Measurements from ENCODE around the gene KIAA0753. TPM values are rescaled to one million over a fixed set of nuclear protein-coding genes. Genes with fewer than 3 reads are reported as not detected.

Gene KIAA0753
- polyA plus RNA-seq, 1 of the 3 experiments (the other 2 are of a cell fraction), result 7.2 TPM

GRCh38 chr17:6551869-6552531, 88.5 kb downstream of the KIAA0753 start:
- no peaks in the 10 kb centered on the region for H3K9me3 ChIP-seq
- CTCF ChIA-PET, result interaction anchor here (0.6 to 1.6 kb wide), 2 partner anchors 16 to 79 kb away, joined by 3 to 4 read pairs; no protein-coding TSS in a partner anchor
- H3K27me3 ChIP-seq (ENCODE audit: insufficient read depth), result no peaks in the 10 kb centered on the region
- no peak for DNase-seq
- no peaks in the 10 kb centered on the region for H3F3A ChIP-seq (replicated peaks; ENCODE audit: insufficient read depth)
- no peak overlapping the region for H3K9ac ChIP-seq
- no peak overlapping the region for H3K4me3 ChIP-seq (ENCODE audit: low read depth in 2 of 2, low read length in 1 of 2)
- H3K4me1 ChIP-seq (ENCODE audit: control insufficient read depth in 1 of 2, insufficient read depth in 2 of 2, low read depth in 1 of 2, low read length in 1 of 2), result peaks cover 0 to 9% of the 10 kb centered on the region in 2 experiments; a peak in 1 of 4 replicates
- no peaks in the 10 kb centered on the region for H3K36me3 ChIP-seq (replicated peaks in 1 of 2; ENCODE audit: control insufficient read depth in 1 of 2, insufficient read depth in 2 of 2, low read length in 1 of 2)
- no peak for TF ChIP-seq USF2 (IDR thresholded peaks at IDR 0.05; ENCODE audit: borderline replicate concordance, low read depth, low read length)
- TF ChIP-seq RCOR1 (IDR thresholded peaks at IDR 0.05; ENCODE audit: low read length), result no peak
- TF ChIP-seq NFIC (IDR thresholded peaks at IDR 0.05; ENCODE audit: borderline replicate concordance), result no peak
- no peak for TF ChIP-seq NRF1 (IDR thresholded peaks at IDR 0.05; ENCODE audit: low read depth, low read length)
- TF ChIP-seq RFX5 (IDR thresholded peaks at IDR 0.05; ENCODE audit: low read length), result no peak
- no peak for TF ChIP-seq PBX3 (IDR thresholded peaks at IDR 0.05)
- no peak for TF ChIP-seq POLR2AphosphoS5 (IDR thresholded peaks at IDR 0.05; ENCODE audit: low read depth, low read length)
- TF ChIP-seq MEF2A (IDR thresholded peaks at IDR 0.05; ENCODE audit: borderline replicate concordance, low read depth), result no peak
- no peak for TF ChIP-seq RXRA (IDR thresholded peaks at IDR 0.05; ENCODE audit: borderline replicate concordance, low read depth)
- TF ChIP-seq REST (IDR thresholded peaks at IDR 0.05; ENCODE audit: low read depth, low read length), result no peak
- no peak for TF ChIP-seq SMC3 (IDR thresholded peaks at IDR 0.05; ENCODE audit: low read depth, low read length)
- TF ChIP-seq RAD21 (IDR thresholded peaks at IDR 0.05; ENCODE audit: low read length), result no peak
- no peak for TF ChIP-seq CHD2 (IDR thresholded peaks at IDR 0.05; ENCODE audit: low read length, partially characterized antibody)
- no peak for TF ChIP-seq TAF1 (IDR thresholded peaks at IDR 0.05; ENCODE audit: borderline replicate concordance, low read depth, low read length)
- TF ChIP-seq MXI1 (IDR thresholded peaks at IDR 0.05; ENCODE audit: low read depth, low read length), result no peak
- TF ChIP-seq GABPA (IDR thresholded peaks at IDR 0.05; ENCODE audit: low read depth), result no peak
- H3K79me2 ChIP-seq (ENCODE audit: insufficient read depth), result no peaks in the 10 kb centered on the region
- POLR2A ChIA-PET, result no interaction called here
- WGBS (ENCODE audit: low lambda C conversion rate), result 87% methylated on average over 11 of the region's 11 CpGs
- no peak overlapping the region for H3K27ac ChIP-seq (ENCODE audit: low read depth in 2 of 2, low read length in 1 of 2)
- H4K20me1 ChIP-seq (ENCODE audit: insufficient read depth), result no peaks in the 10 kb centered on the region
- H3K4me2 ChIP-seq, result no peak overlapping the region
- H3K9me2 ChIP-seq, result no peaks in the 10 kb centered on the region
- no peak overlapping the region for H2AFZ ChIP-seq (ENCODE audit: low read depth)

All from SK-N-SH (cell line).